Measurements from ENCODE around the gene SSR1. TPM values are rescaled to one million over a fixed set of nuclear protein-coding genes. Genes with fewer than 3 reads are reported as not detected.

SSR1 gene
- total and polyA plus RNA-seq, 2 donors (not counting 1 experiment from before 2014, with no cell fraction given), result 65.6 to 237 TPM

- no peak overlapping the region for H3K9ac ChIP-seq (ENCODE audit: insufficient read depth, low read length)
Observed at GRCh38 chr6:7334685-7335084, 21.7 kb upstream of the SSR1 start.

GRCh38 chr6:7332090-7332745 is 19.2 kb upstream of the SSR1 start:
- no peaks in the 10 kb centered on the region for H4K20me1 ChIP-seq (ENCODE audit: control insufficient read depth, extremely low read depth, insufficient read depth, low read length)
- H3K9me3 ChIP-seq (ENCODE audit: control insufficient read depth, insufficient read depth, low read depth, low read length), result no peaks in the 10 kb centered on the region
- no peak for DNase-seq (ENCODE audit: low read depth in 2 of 2)
- H3K4me3 ChIP-seq (replicated peaks in 1 of 4; ENCODE audit: control extremely low read depth in 1 of 4, insufficient read depth in 1 of 4, low read depth in 3 of 4, low read length in 4 of 4), result no peak overlapping the region
- no peaks in the 10 kb centered on the region for H3K36me3 ChIP-seq (ENCODE audit: control insufficient read depth, insufficient read depth, low read length)
- TF ChIP-seq CTCF (conservative IDR thresholded peaks at IDR 0.05 in 1 of 2, IDR thresholded peaks at IDR 0.05 in 1 of 2; ENCODE audit: low read depth in 1 of 2, low read length in 2 of 2) (no peak), EZH2 (IDR thresholded peaks at IDR 0.05; ENCODE audit: low read length, missing control alignments) (no peak)
- H3K4me2 ChIP-seq (ENCODE audit: extremely low read depth, insufficient read depth, low read length), result no peak overlapping the region
- no peak overlapping the region for H2AFZ ChIP-seq (ENCODE audit: low read length)
- no peak overlapping the region for H3K9ac ChIP-seq (ENCODE audit: insufficient read depth, low read length)
- no peaks in the 10 kb centered on the region for H3K79me2 ChIP-seq (ENCODE audit: control insufficient read depth, insufficient read depth, low read length)
- no peaks in the 10 kb centered on the region for H3K4me1 ChIP-seq (ENCODE audit: control insufficient read depth, extremely low read depth, insufficient read depth, low read length)
- H3K27me3 ChIP-seq (ENCODE audit: control insufficient read depth, insufficient read depth, low read length), result no peaks in the 10 kb centered on the region
- H3K27ac ChIP-seq (ENCODE audit: insufficient read depth, low read length), result no peak overlapping the region

More at GRCh38 chr6:7334685-7335084, 21.7 kb upstream of the SSR1 start:
- Histone ChIP-seq H3K27me3 (ENCODE audit: control insufficient read depth, insufficient read depth, low read length) (no peaks in the 10 kb centered on the region), H3K36me3 (ENCODE audit: control insufficient read depth, insufficient read depth, low read length) (no peaks in the 10 kb centered on the region), H3K4me2 (ENCODE audit: extremely low read depth, insufficient read depth, low read length) (no peak overlapping the region), H3K79me2 (ENCODE audit: control insufficient read depth, insufficient read depth, low read length) (no peaks in the 10 kb centered on the region), H3K4me1 (ENCODE audit: control insufficient read depth, extremely low read depth, insufficient read depth, low read length) (no peaks in the 10 kb centered on the region), H3K9me3 (ENCODE audit: control insufficient read depth, insufficient read depth, low read depth, low read length) (no peaks in the 10 kb centered on the region), H4K20me1 (ENCODE audit: control insufficient read depth, extremely low read depth, insufficient read depth, low read length) (no peaks in the 10 kb centered on the region), H3K4me3 (replicated peaks in 1 of 4; ENCODE audit: control extremely low read depth in 1 of 4, insufficient read depth in 1 of 4, low read depth in 3 of 4, low read length in 4 of 4) (no peak overlapping the region), H3K27ac (ENCODE audit: insufficient read depth, low read length) (no peak overlapping the region), H2AFZ (ENCODE audit: low read length) (no peak overlapping the region)
- no peak for TF ChIP-seq CTCF (conservative IDR thresholded peaks at IDR 0.05 in 1 of 2, IDR thresholded peaks at IDR 0.05 in 1 of 2; ENCODE audit: low read depth in 1 of 2, low read length in 2 of 2)
- TF ChIP-seq EZH2 (IDR thresholded peaks at IDR 0.05; ENCODE audit: low read length, missing control alignments), result no peak
- no peak for DNase-seq (ENCODE audit: low read depth in 2 of 2)

GRCh38 chr6:7331452-7331851 is 18.5 kb upstream of the SSR1 start:
- Histone ChIP-seq H2AFZ (ENCODE audit: low read length) (no peak overlapping the region), H3K4me1 (ENCODE audit: control insufficient read depth, extremely low read depth, insufficient read depth, low read length) (no peaks in the 10 kb centered on the region), H3K9me3 (ENCODE audit: control insufficient read depth, insufficient read depth, low read depth, low read length) (no peaks in the 10 kb centered on the region), H4K20me1 (ENCODE audit: control insufficient read depth, extremely low read depth, insufficient read depth, low read length) (no peaks in the 10 kb centered on the region), H3K9ac (ENCODE audit: insufficient read depth, low read length) (no peak overlapping the region), H3K36me3 (ENCODE audit: control insufficient read depth, insufficient read depth, low read length) (no peaks in the 10 kb centered on the region), H3K27me3 (ENCODE audit: control insufficient read depth, insufficient read depth, low read length) (no peaks in the 10 kb centered on the region), H3K79me2 (ENCODE audit: control insufficient read depth, insufficient read depth, low read length) (no peaks in the 10 kb centered on the region), H3K27ac (ENCODE audit: insufficient read depth, low read length) (no peak overlapping the region), H3K4me3 (replicated peaks in 1 of 4; ENCODE audit: control extremely low read depth in 1 of 4, insufficient read depth in 1 of 4, low read depth in 3 of 4, low read length in 4 of 4) (no peak overlapping the region), H3K4me2 (ENCODE audit: extremely low read depth, insufficient read depth, low read length) (no peak overlapping the region)
- DNase-seq (ENCODE audit: low read depth in 2 of 2), result no peak
- TF ChIP-seq EZH2 (IDR thresholded peaks at IDR 0.05; ENCODE audit: low read length, missing control alignments) (no peak), CTCF (conservative IDR thresholded peaks at IDR 0.05 in 1 of 2, IDR thresholded peaks at IDR 0.05 in 1 of 2; ENCODE audit: low read depth in 1 of 2, low read length in 2 of 2) (no peak)
